HG03354 (cell line): ENCODE measurements around the gene C17orf113.

Experiments used
- ATAC-seq: cut with Tn5 transposase; IDR thresholded peaks from one replicate; pipeline ENCODE4 v1.9.1; 2021; ENCODE audit warnings: mild to moderate bottlenecking; ENCODE audit not compliant: unreplicated experiment, poor library complexity, severe bottlenecking

C17orf113 gene

DNA sequence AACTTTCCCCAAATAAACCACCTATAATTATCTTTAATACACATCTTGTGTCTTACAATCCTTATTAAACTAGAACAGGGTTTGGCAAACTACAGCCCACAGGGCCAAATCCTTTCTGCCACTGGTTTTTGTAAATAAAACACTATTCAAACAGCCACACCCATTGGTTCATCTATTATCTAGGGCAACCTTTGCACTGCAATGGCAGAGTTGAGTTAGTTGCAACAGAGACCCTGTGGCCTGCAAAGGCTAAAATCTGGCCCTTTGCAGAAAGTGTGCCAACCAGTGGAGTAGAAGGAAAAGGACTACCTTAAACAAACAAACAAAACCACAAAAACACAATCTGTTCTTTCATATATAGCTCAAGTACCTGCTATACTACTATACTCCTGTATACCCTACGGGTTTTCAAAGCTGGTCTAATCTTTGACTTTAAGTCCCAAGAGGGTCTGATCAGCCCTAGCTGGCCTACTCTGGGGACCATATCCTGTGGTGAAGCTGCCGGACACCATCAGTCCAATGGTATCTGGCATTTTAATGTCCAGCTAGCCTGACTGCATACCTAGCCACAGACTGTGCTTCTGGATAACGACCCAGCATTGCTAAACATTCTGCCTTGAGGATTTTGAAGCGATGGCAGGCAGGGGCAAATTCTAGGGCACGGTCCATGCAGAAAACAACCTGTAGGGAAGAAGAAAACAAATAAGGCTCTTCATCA is 60.5 kb downstream of the C17orf113 start:
- no peak for ATAC-seq

DNA sequence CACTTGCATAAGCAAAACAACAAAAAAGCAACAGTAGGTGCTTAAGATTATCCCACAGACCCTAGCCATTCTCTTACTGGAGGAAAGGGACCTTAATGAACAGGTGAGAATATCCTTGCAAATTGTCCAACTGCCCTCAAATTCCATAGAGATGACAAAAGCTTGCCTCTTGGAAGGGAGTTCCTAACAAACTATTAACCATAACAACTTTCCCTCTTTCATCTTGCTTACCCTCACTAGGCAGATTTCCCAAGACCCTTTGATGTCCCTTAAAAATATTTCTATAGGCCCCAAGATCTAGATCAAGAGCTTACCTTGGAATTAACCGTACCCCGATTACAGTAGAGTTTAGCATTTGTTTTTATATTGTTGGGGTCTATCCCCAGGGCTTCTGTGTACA is 62.0 kb downstream of the C17orf113 start:
- ATAC-seq, result no peak
